ENCODE measurements around the gene RBBP5.

RBBP5 gene

GRCh38 chr1:205133287-205133686 lies 11.5 kb upstream of the RBBP5 start:
- no peak for TF ChIP-seq CTCF (IDR thresholded peaks at IDR 0.05; ENCODE audit: poor library complexity, severe bottlenecking)
- DNase-seq (ENCODE audit: low spot score) (no peak), ATAC-seq (ENCODE audit: low read depth) (no peak)

GRCh38 chr1:205129447-205130029 lies 7.8 kb upstream of the RBBP5 start:
- no peak overlapping the region for H3K4me3 ChIP-seq (ENCODE audit: severe bottlenecking)
- no peak for DNase-seq (ENCODE audit: low spot score)
- TF ChIP-seq CTCF (IDR thresholded peaks at IDR 0.05; ENCODE audit: poor library complexity, severe bottlenecking), result no peak
- no peaks in the 10 kb centered on the region for H3K27me3 ChIP-seq (ENCODE audit: insufficient read depth, poor library complexity, severe bottlenecking)
- ATAC-seq (ENCODE audit: low read depth), result no peak
- H3K4me1 ChIP-seq (ENCODE audit: insufficient read depth, poor library complexity, severe bottlenecking), result no peaks in the 10 kb centered on the region
- H3K36me3 ChIP-seq (ENCODE audit: low read depth), result no peaks in the 10 kb centered on the region
- no peak overlapping the region for H3K27ac ChIP-seq (ENCODE audit: poor library complexity, severe bottlenecking)
- no peaks in the 10 kb centered on the region for H3K9me3 ChIP-seq (ENCODE audit: severe bottlenecking)

More at GRCh38 chr1:205133287-205133686, 11.5 kb upstream of the RBBP5 start:
- Histone ChIP-seq H3K9me3 (ENCODE audit: severe bottlenecking) (no peaks in the 10 kb centered on the region), H3K36me3 (ENCODE audit: low read depth) (no peaks in the 10 kb centered on the region), H3K27me3 (ENCODE audit: insufficient read depth, poor library complexity, severe bottlenecking) (no peaks in the 10 kb centered on the region), H3K27ac (ENCODE audit: poor library complexity, severe bottlenecking) (no peak overlapping the region), H3K4me3 (ENCODE audit: severe bottlenecking) (no peak overlapping the region), H3K4me1 (ENCODE audit: insufficient read depth, poor library complexity, severe bottlenecking) (no peaks in the 10 kb centered on the region)

- no peaks in the 10 kb centered on the region for H3K9me3 ChIP-seq (ENCODE audit: severe bottlenecking)
- H3K4me1 ChIP-seq (ENCODE audit: insufficient read depth, poor library complexity, severe bottlenecking), result no peaks in the 10 kb centered on the region
- no peaks in the 10 kb centered on the region for H3K36me3 ChIP-seq (ENCODE audit: low read depth)
- no peak for ATAC-seq (ENCODE audit: low read depth)
- DNase-seq (ENCODE audit: low spot score), result no peak
- no peak for TF ChIP-seq CTCF (IDR thresholded peaks at IDR 0.05; ENCODE audit: poor library complexity, severe bottlenecking)
- H3K4me3 ChIP-seq (ENCODE audit: severe bottlenecking), result no peak overlapping the region
- no peak overlapping the region for H3K27ac ChIP-seq (ENCODE audit: poor library complexity, severe bottlenecking)
- no peaks in the 10 kb centered on the region for H3K27me3 ChIP-seq (ENCODE audit: insufficient read depth, poor library complexity, severe bottlenecking)
These were observed 6.3 kb upstream of the RBBP5 start for GRCh38 chr1:205128050-205128449.

- no peak overlapping the region for H3K4me3 ChIP-seq (ENCODE audit: severe bottlenecking)
- no peak overlapping the region for H3K27ac ChIP-seq (ENCODE audit: poor library complexity, severe bottlenecking)
- ATAC-seq (ENCODE audit: low read depth), result no peak
- H3K36me3 ChIP-seq (ENCODE audit: low read depth), result no peaks in the 10 kb centered on the region
- H3K4me1 ChIP-seq (ENCODE audit: insufficient read depth, poor library complexity, severe bottlenecking), result peaks cover 4% of the 10 kb centered on the region
- H3K9me3 ChIP-seq (ENCODE audit: severe bottlenecking), result no peaks in the 10 kb centered on the region
- no peaks in the 10 kb centered on the region for H3K27me3 ChIP-seq (ENCODE audit: insufficient read depth, poor library complexity, severe bottlenecking)
- no peak for TF ChIP-seq CTCF (IDR thresholded peaks at IDR 0.05; ENCODE audit: poor library complexity, severe bottlenecking)
- DNase-seq (ENCODE audit: low spot score), result no peak
These were observed 5.9 kb upstream of the RBBP5 start for GRCh38 chr1:205127646-205128045.

- DNase-seq (ENCODE audit: low spot score), result no peak
- Histone ChIP-seq H3K9me3 (ENCODE audit: severe bottlenecking) (no peaks in the 10 kb centered on the region), H3K27ac (ENCODE audit: poor library complexity, severe bottlenecking) (no peak overlapping the region), H3K4me1 (ENCODE audit: insufficient read depth, poor library complexity, severe bottlenecking) (peaks cover 8% of the 10 kb centered on the region), H3K4me3 (ENCODE audit: severe bottlenecking) (no peak overlapping the region), H3K36me3 (ENCODE audit: low read depth) (no peaks in the 10 kb centered on the region; the same call in 1 of the 2 replicates), H3K27me3 (ENCODE audit: insufficient read depth, poor library complexity, severe bottlenecking) (no peaks in the 10 kb centered on the region)
- no peak for TF ChIP-seq CTCF (IDR thresholded peaks at IDR 0.05; ENCODE audit: poor library complexity, severe bottlenecking)
- no peak for ATAC-seq (ENCODE audit: low read depth)
These were observed 2.9 kb upstream of the RBBP5 start for GRCh38 chr1:205124726-205125125.

All from RWPE2 (cell line).